ENCODE data around the gene TRAPPC11. TPM values are rescaled to one million over a fixed set of nuclear protein-coding genes. Genes with fewer than 3 reads are reported as not detected.

The TRAPPC11 gene
- total RNA-seq, 3 donors from 2014 or later, result 27.7 to 35.8 (median 34.3) TPM

DNA sequence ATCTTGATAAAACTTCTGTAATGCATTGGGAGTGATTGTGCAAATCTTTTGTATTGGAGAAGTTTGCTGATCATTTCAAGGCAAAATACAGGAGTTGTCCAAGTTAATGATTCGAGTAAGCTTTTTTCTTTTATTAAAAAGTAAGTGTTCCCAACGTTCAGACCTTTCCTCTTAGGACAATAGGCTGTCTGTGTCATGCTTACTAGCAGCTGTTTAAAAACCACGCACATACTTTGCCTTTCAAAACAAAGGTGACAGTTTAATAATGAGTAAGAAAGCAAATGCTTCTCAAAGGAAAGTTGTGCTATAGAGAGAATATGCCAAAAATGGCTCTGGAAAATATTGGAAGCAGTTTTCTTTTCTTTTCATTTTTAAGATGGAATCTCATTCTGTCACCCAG is 11.2 kb downstream of the TRAPPC11 start:
- DNase-seq, result no peak
- Histone ChIP-seq H3K4me3 (no peak overlapping the region), H3K9me3 (no peaks in the 10 kb centered on the region), H3K36me3 (ENCODE audit: low read depth) (no peaks in the 10 kb centered on the region), H3K4me1 (ENCODE audit: low read depth) (no peaks in the 10 kb centered on the region)
- TF ChIP-seq, protein P1, sequence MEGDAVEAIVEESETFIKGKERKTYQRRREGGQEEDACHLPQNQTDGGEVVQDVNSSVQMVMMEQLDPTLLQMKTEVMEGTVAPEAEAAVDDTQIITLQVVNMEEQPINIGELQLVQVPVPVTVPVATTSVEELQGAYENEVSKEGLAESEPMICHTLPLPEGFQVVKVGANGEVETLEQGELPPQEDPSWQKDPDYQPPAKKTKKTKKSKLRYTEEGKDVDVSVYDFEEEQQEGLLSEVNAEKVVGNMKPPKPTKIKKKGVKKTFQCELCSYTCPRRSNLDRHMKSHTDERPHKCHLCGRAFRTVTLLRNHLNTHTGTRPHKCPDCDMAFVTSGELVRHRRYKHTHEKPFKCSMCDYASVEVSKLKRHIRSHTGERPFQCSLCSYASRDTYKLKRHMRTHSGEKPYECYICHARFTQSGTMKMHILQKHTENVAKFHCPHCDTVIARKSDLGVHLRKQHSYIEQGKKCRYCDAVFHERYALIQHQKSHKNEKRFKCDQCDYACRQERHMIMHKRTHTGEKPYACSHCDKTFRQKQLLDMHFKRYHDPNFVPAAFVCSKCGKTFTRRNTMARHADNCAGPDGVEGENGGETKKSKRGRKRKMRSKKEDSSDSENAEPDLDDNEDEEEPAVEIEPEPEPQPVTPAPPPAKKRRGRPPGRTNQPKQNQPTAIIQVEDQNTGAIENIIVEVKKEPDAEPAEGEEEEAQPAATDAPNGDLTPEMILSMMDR (IDR thresholded peaks at IDR 0.05), result no peak
- ATAC-seq, result no peak
- intact Hi-C loops (cut with DNase I, micrococcal nuclease), result no loop called here

DNA sequence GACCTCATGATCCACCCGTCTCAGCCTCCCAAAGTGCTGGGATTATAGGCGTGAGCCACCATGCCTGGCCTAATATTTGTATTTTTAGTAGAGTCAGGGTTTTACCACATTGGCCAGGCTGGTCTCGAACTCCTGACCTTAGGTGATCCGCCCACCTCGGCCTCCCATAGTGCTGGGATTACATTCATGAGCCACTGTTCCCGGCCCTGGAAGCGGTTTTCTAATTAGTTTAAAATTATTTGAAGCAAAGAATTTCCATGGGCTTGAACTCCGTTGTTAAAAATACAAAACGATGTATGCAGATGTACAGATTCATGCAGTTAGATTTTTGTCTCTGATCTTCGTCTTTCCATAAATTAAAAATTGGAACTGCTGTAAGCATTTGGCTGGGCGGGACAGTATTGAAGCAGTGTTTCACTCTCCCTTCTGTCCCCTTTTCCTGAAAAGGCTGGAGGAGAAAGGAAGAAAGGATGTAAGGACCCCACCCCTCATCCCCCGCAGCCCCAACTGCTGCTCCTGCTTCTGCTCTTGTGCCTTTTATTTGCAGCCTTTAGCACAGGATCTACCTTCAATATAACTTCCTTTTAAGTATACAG is 12.0 kb downstream of the TRAPPC11 start:
- DNase-seq (no peak), ATAC-seq (no peak)
- no peaks in the 10 kb centered on the region for H3K36me3 ChIP-seq (ENCODE audit: low read depth)
- intact Hi-C loops (cut with DNase I, micrococcal nuclease), result no loop called here
- H3K9me3 ChIP-seq, result no peaks in the 10 kb centered on the region
- no peaks in the 10 kb centered on the region for H3K4me1 ChIP-seq (ENCODE audit: low read depth)
- no peak overlapping the region for H3K4me3 ChIP-seq
- TF ChIP-seq, protein P1 (IDR thresholded peaks at IDR 0.05), result no peak

DNA sequence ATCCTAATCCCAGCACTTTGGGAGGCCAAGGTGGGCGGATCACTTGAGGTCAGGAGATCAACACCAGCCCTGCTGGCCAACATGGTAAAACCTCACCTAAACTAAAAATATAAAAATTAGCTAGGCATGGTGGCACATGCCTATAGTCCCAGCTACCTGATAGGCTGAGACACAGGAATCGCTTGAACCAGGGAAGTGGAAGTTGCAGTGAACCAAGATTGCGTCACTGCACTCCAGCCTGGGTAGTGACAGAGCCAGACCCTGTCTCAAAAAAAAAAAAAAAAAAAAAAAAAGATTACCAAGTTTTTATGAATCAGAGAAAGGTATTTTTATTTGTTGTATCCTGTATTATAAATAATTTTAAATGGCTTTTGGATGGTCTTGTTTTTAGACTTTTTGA is 15.1 kb downstream of the TRAPPC11 start:
- intact Hi-C loops (cut with DNase I, micrococcal nuclease), result no loop called here
- H3K9me3 ChIP-seq, result no peaks in the 10 kb centered on the region
- TF ChIP-seq, protein P1 (IDR thresholded peaks at IDR 0.05), result no peak
- no peak overlapping the region for H3K4me3 ChIP-seq
- no peaks in the 10 kb centered on the region for H3K4me1 ChIP-seq (ENCODE audit: low read depth)
- no peak for ATAC-seq
- no peaks in the 10 kb centered on the region for H3K36me3 ChIP-seq (ENCODE audit: low read depth)
- no peak for DNase-seq

DNA sequence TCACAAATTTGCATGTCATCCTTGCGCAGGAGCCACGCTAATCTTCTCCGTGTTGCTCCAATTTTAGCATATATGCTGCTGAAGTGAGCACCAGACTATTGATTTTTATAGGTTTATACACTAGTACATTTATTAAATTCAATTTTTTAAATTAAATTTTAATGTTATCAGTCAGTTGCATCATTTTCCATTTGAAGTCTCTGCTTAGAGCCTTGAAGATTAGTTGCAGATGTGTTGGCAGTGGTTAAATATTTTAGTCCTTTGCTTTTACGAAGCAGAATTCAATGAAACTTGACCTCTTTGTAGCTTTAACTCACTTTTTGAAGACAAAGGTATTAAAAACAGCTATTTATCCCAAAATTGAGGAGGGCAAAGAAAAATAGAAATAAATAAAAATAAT is 16.5 kb downstream of the TRAPPC11 start:
- H3K36me3 ChIP-seq (ENCODE audit: low read depth), result peaks cover 7% of the 10 kb centered on the region
- intact Hi-C loops (cut with DNase I, micrococcal nuclease), result no loop called here
- TF ChIP-seq, protein P1 (IDR thresholded peaks at IDR 0.05), result no peak

DNA sequence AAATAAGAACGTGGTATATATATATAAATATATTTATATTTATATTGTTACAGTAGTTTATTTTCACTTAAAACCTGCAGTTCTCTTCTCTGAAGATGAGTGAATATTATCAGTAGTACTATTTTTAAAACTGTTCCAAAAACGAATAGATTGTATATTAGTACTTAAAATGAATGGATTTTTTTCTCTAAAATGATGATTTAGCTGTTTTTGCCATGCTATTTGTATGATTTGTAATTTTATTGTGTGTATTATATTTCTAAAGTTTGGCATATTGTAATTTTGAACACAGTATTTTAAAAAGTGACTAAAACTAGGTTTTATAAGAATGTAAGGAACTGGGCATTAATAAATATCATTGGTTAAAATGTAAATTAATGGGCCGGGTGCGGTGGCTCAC is 22.0 kb downstream of the TRAPPC11 start:
- Histone ChIP-seq H3K4me1 (ENCODE audit: low read depth) (no peaks in the 10 kb centered on the region), H3K36me3 (ENCODE audit: low read depth) (peaks cover 7% of the 10 kb centered on the region), H3K9me3 (no peaks in the 10 kb centered on the region), H3K4me3 (no peak overlapping the region)
- TF ChIP-seq, protein P1 (IDR thresholded peaks at IDR 0.05), result no peak
- no peak for ATAC-seq
- intact Hi-C loops (cut with DNase I, micrococcal nuclease), result no loop called here
- DNase-seq, result no peak

More for the DNA sequence above, 16.5 kb downstream of the TRAPPC11 start:
- no peak for ATAC-seq
- Histone ChIP-seq H3K4me1 (ENCODE audit: low read depth) (no peaks in the 10 kb centered on the region), H3K4me3 (no peak overlapping the region), H3K9me3 (no peaks in the 10 kb centered on the region)
- DNase-seq, result no peak

DNA sequence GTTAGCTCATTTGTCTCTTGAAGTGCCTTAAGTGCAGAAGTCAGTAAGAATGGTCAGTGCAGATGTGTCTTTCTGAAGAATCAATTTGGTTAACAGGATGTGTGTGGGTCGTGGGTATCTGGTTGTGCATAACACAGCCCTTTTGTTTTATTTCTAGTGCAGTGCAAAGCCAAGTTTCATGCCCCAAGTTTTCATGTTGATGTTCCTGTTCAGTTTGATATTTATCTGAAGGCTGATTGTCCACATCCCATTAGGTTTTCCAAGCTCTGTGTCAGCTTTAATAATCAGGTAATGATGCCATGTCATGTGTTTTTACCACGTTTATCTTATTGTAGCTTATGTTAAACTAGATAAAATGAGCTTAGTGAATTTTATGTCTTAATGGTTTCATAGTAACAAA is 27.4 kb downstream of the TRAPPC11 start:
- intact Hi-C loops (cut with DNase I, micrococcal nuclease), result no loop called here
- ATAC-seq, result no peak
- Histone ChIP-seq H3K4me3 (no peak overlapping the region), H3K9me3 (no peaks in the 10 kb centered on the region), H3K4me1 (ENCODE audit: low read depth) (no peaks in the 10 kb centered on the region), H3K36me3 (ENCODE audit: low read depth) (no peaks in the 10 kb centered on the region)
- no peak for DNase-seq
- TF ChIP-seq, protein P1 (IDR thresholded peaks at IDR 0.05), result no peak

All from mucosa of descending colon (tissue), 3 donors.